Neural crest cell (in vitro differentiated cells): Measurements from ENCODE around the gene KCTD15. TPM values are rescaled to one million over a fixed set of nuclear protein-coding genes. Genes with fewer than 3 reads are reported as not detected.

Experiments
- DNase-seq: peaks from one replicate; pipeline ENCODE4 v3.0.0; 2021; ENCODE audit warnings: low read depth, mixed read lengths, low spot score
- H3K27ac Mint-ChIP-seq: one replicate; pipeline ENCODE4 v1.8.0; 2021; ENCODE audit warnings: mild to moderate bottlenecking, mixed read lengths; ENCODE audit not compliant: unreplicated experiment
- H3K27me3 Mint-ChIP-seq: 2 replicates; pipeline ENCODE4 v1.8.0; 2021; ENCODE audit warnings: low read depth, mild to moderate bottlenecking, mixed read lengths
- H3K36me3 Mint-ChIP-seq: 2 replicates; pipeline ENCODE4 v1.8.0; 2021; ENCODE audit warnings: low read depth, mild to moderate bottlenecking, mixed read lengths
- H3K4me1 Mint-ChIP-seq: 2 replicates; pipeline ENCODE4 v1.8.0; 2021; ENCODE audit warnings: mixed read lengths
- H3K4me3 Mint-ChIP-seq: one replicate; pipeline ENCODE4 v1.8.0; 2021; ENCODE audit warnings: mild to moderate bottlenecking, mixed read lengths
- H3K9me3 Mint-ChIP-seq: 2 replicates; pipeline ENCODE4 v1.8.0; 2021; ENCODE audit warnings: mixed read lengths
- total RNA-seq: library from RNA; stranded (reverse); gene quantifications from 2 replicates; pipeline ENCODE4 v1.2.1, GENCODE V29; 2021
- TF ChIP-seq, protein P1 (sequence below): fragments of 200-600 bp; sonication (generic); conservative IDR thresholded peaks from 2 replicates; pipeline ENCODE4 v1.5.0; 2021; ENCODE audit warnings: antibody characterized with exemption, mild to moderate bottlenecking

KCTD15 gene
- total RNA-seq, 1 donor from 2014 or later: 58.3 TPM

DNA sequence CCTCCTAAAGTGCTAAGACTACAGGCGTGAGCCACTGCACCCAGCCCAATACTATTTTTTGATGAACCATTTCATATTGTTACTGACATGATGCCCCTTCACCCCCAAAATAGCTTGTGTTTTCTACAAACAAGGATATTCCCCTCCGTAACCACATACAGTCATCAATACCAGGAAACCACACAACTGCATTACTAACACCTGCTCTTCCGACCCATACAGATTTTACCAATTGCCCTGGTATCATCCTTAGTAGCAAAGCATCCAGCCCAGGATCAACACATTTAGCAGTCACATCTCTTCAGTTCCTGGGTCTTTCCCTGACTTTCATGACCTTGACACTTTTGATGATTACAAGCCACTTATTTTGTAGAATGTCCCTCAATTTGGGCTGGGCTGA, 33.6 kb downstream of the KCTD15 start:
- Mint-ChIP-seq H3K9me3 (no peaks in the 10 kb centered on the region), H3K36me3 (no peaks in the 10 kb centered on the region), H3K27me3 (peaks cover 3% of the 10 kb centered on the region), H3K27ac (no peak overlapping the region), H3K4me1 (peaks cover 9% of the 10 kb centered on the region), H3K4me3 (no peak overlapping the region)
- TF ChIP-seq, protein P1, sequence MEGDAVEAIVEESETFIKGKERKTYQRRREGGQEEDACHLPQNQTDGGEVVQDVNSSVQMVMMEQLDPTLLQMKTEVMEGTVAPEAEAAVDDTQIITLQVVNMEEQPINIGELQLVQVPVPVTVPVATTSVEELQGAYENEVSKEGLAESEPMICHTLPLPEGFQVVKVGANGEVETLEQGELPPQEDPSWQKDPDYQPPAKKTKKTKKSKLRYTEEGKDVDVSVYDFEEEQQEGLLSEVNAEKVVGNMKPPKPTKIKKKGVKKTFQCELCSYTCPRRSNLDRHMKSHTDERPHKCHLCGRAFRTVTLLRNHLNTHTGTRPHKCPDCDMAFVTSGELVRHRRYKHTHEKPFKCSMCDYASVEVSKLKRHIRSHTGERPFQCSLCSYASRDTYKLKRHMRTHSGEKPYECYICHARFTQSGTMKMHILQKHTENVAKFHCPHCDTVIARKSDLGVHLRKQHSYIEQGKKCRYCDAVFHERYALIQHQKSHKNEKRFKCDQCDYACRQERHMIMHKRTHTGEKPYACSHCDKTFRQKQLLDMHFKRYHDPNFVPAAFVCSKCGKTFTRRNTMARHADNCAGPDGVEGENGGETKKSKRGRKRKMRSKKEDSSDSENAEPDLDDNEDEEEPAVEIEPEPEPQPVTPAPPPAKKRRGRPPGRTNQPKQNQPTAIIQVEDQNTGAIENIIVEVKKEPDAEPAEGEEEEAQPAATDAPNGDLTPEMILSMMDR: no peak
- no peak for DNase-seq

DNA sequence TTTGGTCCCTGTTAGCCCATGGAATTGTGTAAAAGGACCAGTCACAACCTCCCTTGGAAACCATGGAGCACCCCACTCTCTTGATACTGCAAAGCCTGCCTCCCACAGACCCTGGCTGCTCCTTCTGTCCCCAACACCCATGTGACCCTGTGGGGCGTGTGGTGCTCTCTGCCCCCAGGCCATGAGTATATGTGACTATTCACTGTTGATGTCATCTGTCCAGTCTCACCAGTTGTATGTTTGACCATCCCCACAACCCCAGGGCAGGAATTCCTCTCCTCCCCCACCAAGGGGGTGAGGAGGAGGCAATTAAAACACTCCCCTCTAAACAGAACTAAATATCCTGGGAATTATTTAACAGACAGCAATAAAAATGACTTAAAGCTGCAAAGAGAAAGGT, 35.2 kb downstream of the KCTD15 start:
- DNase-seq: no peak
- Mint-ChIP-seq H3K27me3 (peaks cover 3% of the 10 kb centered on the region), H3K36me3 (no peaks in the 10 kb centered on the region), H3K4me1 (peaks cover 9% of the 10 kb centered on the region), H3K9me3 (no peaks in the 10 kb centered on the region), H3K4me3 (no peak overlapping the region), H3K27ac (no peak overlapping the region)
- TF ChIP-seq, protein P1: no peak

DNA sequence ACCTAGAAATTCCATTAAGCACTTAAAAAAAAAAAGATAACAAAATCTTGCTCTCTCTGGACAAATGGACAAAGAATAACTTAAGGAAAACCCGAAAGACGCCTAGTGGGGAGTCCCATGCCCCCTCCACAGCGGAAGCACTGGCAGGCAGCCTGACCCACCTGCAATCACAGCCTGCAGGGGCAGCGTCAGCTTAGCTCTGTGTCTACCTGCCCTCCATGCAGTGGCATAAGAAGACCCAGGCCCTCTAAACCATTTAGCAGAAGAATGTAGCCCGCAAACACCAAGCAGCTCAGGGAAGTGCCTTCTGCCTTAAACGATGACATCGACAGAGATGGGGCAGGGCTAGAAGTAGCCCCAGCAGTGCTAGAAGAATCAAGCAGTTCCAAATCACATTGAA, 36.0 kb downstream of the KCTD15 start:
- Mint-ChIP-seq H3K4me3 (no peak overlapping the region), H3K4me1 (peaks cover 9% of the 10 kb centered on the region), H3K27ac (no peak overlapping the region), H3K27me3 (peaks cover 3% of the 10 kb centered on the region), H3K36me3 (no peaks in the 10 kb centered on the region), H3K9me3 (no peaks in the 10 kb centered on the region)
- no peak for DNase-seq
- TF ChIP-seq, protein P1: no peak

DNA sequence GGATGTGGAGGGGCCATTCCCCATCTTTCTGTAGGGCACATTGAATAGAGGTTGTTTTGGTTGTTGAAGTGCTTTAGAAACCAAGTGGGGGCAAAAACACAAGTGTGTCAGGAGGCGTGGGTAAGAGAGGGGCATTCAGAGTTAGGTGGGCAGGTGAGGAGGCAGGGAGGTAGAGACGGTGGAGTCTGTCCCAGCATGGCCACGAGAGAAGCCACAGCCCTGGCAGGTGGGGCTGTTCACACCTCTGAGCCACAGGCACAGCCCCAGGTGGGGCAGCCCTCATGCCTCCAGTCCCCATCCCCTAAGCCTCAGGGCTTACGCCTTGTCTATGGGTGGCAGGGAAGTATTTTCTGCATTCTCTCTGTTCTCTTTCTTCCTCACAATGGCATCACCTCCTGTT, 43.7 kb downstream of the KCTD15 start:
- no peaks in the 10 kb centered on the region for H3K36me3 Mint-ChIP-seq
- DNase-seq: no peak
- TF ChIP-seq, protein P1: no peak
- no peak overlapping the region for H3K4me3 Mint-ChIP-seq
- H3K9me3 Mint-ChIP-seq: no peaks in the 10 kb centered on the region
- no peak overlapping the region for H3K27ac Mint-ChIP-seq
- H3K27me3 Mint-ChIP-seq: no peaks in the 10 kb centered on the region
- H3K4me1 Mint-ChIP-seq: no peaks in the 10 kb centered on the region

DNA sequence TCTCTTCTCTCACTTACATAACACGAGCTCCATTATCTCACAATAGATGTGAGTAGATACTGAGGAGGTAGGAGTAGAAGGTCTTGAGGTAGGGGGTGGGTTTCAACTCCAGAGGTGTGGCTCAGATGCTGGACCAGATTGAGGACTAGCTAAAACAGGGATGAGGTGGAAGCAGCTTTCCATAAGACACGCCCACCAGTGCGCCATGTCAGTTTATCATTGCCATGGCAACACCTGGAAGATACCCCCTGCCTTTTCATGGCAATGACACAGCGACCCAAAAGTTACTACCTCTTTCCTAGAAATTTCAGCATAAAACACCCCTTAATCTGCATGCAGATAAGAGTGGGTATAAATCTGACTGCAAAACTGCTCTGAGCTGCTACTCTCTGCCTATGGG, 44.1 kb downstream of the KCTD15 start:
- H3K4me1 Mint-ChIP-seq: no peaks in the 10 kb centered on the region
- TF ChIP-seq, protein P1: no peak
- DNase-seq: no peak
- no peaks in the 10 kb centered on the region for H3K9me3 Mint-ChIP-seq
- no peak overlapping the region for H3K27ac Mint-ChIP-seq
- H3K4me3 Mint-ChIP-seq: no peak overlapping the region
- no peaks in the 10 kb centered on the region for H3K27me3 Mint-ChIP-seq
- no peaks in the 10 kb centered on the region for H3K36me3 Mint-ChIP-seq

DNA sequence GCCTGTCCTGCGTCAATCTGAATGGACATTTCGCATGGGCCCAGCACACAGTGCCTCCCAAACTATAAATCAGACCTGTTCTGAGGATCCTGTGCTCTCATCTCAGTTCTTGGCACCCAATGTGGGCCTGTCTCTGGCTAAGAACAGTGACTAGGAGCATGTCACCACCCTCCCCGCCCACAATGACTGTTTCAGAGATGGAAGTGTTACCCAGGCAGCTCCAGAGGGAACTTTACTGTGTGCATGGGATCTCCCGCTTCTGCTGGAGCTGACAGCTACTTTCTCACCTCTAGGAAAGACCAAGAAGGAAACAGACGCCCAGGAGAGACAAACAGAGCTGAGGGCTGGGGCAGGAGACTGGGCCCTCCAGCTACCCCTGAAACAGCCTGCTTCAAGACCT, 45.0 kb downstream of the KCTD15 start:
- H3K27ac Mint-ChIP-seq: no peak overlapping the region
- H3K36me3 Mint-ChIP-seq: no peaks in the 10 kb centered on the region
- DNase-seq: no peak

More for the DNA sequence above, 45.0 kb downstream of the KCTD15 start:
- Mint-ChIP-seq H3K4me3 (no peak overlapping the region), H3K27me3 (no peaks in the 10 kb centered on the region), H3K4me1 (no peaks in the 10 kb centered on the region), H3K9me3 (no peaks in the 10 kb centered on the region)
- TF ChIP-seq, protein P1: no peak
